ENCODE results near the gene MNT.

Gene MNT

DNA sequence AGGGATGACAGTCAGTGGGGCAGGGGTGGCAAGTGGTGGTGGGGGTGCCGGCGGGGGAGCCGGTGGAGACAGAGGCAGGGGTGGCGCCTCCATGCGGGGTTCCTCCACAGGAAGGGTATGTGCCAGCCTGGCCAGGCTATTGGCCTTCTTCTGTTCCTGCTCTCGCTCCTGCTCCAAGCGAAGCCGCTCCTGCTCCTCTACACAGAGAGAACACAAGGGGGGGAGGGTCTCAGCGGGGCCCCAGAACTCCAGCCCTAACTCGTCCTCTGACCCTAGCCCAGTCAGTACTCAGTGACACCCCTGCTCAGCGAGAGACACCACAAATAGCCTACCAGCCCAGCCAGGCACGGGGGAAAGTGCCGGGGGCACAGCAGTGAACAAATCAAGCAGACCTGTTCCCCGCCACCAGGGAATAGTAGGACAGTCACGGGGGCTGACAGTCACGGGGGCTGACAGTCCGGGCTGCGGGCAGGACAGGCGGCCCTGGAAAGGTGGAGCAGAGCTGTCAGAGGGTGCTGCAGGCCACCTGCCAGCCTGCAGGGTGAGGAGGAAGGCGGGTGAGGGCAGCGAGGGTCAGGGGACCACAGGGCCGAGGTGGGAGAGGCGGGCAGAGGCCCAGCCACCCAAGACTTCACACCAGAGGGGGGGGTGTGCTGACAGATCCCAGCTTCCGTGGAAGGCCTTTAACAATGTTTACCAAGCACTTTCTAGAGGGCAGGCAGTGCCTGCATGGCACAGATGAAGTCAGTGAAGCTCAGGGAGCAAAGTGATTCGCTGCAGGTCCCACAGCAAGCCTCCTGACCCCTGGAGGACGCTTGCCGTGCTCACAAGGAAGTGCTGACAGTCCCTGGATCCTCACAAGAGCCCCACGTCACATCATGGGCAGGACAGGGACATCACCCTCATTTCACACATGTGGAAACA, 5.3 kb downstream of the MNT start:
- DNase-seq: peak; percentile 88

DNA sequence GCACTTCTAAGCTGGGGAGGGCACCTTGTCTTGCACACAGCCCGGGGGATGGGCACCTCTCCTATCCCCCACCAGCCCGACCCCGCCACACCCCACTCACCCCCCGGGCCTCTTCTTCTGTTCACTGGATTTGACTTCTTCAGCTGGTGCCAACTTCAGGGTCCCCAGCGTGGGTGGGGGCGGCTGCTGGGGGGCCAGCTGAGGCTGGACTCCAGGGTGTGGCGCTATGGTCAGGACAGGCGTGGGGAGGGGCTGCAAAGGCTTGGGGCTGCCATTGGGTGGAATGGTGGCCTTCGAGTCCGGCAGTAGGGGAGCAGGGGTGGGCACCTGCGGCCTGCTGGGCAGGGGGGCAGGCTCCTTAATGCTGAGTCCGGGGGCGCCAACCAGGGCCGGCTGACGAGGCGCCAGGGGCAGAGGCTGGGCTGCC, 6.1 kb downstream of the MNT start:
- DNase-seq: no peak

DNA sequence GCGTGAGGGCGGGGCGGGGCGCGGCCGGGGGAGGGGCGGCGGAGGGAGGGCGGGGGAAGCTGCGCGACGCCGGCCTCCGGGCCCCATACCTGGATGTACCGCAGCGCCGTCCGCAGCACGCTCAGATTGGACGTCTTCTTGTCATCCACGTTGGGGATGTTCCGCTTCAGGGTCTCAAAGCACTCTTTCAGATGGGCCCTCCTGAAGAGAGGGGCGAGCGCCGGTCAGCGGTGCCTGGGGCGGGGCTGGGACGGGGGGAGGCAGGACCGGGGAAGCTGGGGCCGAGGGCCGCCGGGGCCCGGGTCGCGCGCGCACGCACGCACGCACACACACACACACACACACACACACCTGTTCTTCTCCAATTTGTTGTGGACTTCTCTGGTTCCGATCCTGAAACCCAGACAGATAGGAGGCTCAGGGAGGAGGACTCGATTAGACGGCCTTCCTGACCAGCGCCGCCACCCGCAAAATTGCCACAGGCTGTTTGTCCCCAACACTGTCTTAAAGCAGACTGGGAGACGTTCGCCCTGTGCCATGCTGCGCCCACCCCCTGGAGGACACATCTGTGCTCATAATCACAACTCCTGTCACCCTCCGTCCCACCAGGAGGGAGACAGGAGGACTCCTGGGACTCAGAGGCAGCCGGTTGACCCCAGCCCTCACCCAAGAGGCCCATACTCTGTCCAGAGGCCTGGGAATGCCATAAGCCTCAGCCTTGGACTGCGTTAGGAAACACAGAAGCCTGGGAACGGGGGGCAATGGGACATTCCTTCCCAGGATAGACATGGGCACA, 6.7 kb downstream of the MNT start:
- peak; percentile 41 for DNase-seq

DNA sequence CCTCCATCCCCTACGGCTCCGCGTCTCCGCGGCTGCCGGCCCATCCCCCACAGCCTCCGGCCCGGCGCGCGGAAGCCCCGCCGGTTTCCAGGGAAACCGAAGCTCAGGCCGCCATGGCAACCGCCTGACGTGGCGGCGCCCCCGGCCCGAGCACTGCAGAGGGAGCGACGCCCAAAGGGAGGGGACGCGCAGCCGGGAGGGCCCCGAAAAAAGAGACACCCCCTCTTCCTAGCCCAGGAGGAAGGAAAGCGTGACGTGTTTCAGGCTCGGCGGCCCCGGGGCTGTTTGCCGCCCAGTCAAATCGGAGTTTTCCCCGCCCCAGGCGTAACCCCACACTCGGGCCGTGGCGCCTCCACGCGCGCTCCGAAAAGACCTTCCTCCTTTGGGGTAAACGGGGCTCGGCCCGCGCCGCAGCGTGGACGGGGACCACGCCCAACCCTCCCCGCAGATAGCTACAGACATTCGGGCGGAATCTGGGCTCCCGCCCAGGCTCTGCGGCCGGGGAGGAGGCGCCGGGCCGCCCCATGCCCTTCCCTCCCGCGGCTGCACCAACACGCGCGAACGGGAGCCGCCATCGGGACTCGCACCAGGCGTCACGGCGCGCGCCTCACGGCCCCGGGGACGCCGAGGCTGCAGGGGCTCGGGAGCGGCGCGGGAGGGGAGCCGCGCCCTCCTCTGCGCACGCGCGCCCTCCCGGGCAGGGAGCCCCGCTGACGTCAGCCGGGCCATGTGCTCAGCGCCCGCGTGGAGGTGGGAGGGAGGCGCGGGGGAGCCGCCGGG, 7.5 kb downstream of the MNT start:
- peak; percentile 94 for DNase-seq

DNA sequence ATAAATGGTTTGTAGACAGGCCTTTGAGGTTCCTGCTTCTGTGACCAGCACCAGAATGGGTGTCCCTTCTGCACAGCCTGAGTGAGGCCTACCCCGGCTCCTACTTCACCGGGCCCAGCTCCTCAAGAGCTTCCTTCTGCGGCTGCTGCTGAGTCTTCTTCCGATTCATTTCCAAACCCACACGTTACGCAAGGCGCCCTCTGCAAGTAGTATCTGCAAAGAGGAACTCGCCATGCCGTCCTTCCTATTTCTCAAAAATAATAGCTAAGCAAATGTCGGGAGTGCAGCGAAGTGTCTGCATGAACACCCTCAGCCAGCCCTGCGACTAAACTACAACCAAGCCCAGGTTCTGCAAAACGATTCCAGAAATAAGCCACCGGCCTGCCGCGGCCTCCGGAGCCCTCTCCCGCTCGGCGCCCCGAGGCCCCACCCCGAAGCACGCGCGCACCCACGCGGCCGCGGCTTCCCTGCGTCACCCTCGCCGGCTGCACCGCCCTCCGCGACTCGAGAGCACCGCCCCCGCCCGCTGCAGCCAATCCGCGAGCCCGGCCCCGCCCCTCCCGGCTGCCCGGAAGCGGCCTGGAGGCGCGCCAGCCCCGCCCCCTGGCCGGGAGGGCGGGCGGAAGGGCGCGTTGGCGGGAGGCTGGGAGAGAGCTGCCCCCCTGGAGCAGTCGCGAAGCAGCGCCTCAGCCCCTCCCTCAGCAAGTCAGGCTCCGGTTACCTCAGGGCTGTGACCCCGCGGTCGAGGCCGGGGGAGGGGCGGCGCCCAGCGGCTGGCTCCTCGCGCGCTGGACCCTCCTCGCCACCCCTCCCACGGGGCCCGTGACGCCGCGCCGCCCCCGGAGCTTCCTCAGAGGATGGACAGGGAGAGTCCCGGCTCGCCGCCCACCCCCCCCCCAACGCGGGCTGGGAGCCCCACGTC, 8.3 kb downstream of the MNT start:
- peak; percentile 96 for DNase-seq

DNA sequence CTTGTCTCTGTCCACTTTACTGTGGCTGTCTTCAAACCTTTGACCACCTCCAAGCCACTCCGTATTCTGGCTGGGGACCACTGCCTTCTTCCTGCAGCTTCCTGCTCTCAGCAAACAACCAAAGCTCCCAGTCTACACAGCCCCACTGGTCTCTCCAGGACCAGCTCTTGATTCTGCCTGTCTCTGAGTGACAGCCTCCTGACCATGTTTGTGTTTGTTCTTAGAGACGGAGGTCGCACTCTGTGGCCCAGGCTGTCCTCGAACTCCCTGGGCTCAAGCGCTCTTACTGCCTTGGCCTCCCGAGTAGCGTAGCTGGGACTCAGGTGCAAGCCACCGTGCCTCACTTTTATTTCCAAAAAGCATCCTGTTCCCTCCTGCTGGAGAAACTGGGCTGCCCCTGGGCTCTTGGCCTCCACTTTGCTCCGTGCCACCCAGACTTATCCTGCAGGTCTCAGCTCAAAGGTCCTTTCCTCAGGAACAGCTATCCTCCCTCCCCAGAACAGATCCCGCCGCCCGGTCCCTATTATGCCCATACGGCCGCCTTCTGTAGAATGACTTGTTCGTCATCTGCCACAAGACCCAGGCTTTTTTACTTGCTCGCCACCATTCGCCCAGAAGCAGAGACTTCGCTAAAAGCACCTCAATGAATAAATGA, 9.1 kb downstream of the MNT start:
- DNase-seq: no peak

DNA sequence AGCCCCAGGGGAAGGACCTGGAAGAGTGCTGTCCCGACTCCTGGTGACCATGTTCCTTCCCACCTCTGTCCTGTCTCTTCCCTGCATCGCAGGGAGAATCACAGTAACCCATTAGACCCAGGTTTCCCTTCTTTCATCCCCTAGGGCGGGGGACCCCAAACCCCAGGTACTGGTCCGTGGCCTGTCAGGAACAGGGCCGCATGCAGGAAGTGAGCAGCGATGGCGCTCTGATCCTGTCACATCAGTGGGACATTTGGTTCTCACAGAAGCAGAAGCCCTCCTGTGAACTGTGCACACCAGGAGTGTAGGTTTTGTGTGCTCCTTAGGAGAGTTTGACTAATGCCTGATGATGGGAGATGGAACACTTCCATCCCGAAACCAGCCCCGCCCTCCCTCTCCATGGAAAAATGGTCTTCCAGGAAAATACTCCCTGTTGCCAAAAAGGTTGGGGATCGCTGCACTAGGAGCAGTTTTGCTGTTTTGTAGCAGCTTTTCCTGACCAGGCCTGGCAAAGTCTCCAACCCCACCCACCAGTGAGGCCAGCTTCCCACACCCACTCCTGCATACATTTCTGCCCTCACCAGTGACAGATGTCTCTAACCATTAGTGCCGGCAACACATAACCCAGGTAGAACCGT, 10.5 kb downstream of the MNT start:
- no peak for DNase-seq

DNA sequence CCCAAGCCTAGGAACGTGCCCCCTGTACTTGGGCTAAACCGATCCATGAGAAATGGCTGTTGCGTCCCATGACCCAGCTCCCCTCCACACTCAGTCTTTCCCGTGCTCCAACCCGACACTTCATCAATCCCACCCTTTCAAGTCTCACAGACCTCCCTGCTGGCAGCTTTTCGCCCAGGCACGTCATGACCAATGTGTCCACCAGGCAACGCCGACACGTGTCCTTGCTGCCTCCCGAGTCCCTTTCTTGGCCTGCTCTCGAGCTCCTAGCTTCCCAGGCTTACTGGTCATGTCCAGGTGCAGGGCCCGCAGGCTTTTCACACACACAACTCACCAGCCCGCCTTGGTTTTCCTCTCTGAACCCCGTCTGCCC, 12.2 kb downstream of the MNT start:
- DNase-seq: peak; percentile 10

DNA sequence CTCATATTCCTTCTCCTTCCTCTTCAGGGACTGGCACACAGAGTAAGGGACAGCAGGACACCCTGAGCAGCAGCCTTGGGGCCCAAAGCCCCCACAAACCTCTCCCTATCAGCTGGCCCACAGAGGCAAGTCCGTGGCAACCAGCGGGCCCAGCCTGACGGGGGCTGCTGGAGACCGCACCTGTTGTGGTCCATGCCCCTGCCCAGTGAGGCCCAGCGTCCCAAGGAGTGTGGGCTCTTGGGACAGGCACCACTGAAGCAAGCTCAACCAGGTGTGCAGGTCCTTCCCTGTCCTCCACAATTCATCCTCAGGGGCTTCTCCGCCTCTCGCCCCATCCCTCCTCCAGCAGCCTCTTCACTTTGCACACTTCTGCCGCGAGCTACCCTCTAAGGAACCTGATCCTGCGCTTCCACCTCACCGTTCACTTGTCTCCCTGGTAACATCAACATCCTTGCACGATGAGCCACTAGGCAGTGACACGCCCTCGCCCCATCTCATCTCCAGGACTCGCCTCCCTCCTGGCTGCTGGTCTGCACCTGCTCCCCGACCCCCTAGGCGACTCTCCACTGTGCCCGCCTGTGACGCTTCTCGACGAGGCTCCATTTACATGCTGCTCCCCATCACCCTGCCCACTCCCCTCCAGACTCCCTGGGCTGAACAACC, 12.7 kb downstream of the MNT start:
- DNase-seq: peak; percentile 12

DNA sequence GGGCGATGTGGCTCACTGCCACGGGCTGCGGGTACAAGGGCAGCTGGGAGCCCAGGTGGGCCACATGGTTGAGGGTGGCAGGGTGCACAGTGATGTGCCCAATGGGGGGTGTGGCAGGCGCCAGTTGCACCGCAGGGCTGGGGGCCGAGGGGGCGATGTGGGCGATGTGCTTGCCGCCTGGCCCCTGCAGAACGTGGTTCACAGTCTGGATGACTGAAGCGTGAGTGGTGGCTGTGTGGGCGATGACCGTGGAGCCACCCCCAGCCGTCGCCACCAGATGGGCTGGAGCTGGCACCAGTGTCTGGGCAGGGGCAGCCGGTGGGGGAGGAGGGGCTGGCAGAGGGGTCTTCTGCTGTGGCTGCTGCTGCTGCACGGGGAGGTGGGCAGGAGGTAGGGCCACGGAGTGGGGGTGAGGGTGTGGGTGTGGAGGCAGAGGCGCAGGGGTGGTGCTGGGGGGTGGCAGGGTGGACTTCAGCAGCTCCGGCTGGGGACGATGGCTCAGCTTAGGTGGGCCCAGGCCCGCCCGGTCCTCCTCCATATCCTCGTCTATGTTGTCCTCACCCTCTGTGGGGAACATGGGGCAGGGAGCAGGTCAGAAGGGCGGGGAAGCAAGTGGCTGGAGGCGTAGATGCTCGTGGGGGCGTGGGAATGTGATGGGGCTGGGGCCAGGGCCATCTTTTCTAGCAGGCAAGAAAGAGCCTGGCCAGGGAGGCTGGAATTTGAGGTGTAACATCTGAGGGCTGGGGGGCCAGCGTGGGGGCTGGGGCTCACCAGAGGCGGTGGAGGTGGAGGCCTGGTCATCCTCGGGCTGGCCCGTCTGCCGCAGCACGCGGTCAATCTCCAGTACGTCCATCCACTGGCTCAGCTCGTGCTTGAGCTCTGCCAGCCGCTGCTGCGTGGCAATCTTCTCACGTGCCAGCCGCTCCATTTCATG, 13.5 kb downstream of the MNT start:
- no peak for DNase-seq

DNA sequence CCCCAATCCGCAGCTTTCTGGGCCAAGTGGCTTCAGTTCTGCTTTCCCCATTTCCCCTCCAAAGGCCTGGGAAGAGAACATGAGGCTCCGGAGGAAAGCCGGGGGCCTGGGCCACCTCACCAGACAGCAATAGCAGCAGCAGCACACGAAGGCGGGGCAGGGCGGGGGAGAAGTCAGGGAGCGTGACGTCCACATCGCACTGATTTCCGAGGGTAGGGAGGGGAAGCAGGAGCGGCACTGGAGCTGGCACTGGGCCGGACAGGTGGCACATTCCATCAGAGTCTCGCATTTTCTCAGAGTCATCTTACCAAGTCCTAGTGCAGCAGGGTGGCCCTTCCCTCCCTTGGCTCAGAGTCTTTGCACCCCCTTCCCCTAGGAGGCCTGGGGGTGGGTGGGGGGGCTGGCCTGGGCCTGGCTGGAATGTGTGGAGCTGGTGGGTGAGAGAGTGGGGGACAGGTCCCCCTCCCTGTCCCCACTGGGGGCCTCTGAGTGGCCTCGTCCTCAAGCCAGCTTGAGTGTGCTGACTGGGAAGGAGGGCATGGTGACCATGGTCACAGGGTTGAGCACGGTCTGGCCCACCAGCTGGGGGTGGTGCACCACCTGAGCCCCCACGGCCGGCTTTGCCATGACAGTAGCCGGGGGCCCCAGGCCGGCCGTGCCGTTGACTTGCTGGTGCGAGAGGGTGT, 14.3 kb downstream of the MNT start:
- no peak for DNase-seq

DNA sequence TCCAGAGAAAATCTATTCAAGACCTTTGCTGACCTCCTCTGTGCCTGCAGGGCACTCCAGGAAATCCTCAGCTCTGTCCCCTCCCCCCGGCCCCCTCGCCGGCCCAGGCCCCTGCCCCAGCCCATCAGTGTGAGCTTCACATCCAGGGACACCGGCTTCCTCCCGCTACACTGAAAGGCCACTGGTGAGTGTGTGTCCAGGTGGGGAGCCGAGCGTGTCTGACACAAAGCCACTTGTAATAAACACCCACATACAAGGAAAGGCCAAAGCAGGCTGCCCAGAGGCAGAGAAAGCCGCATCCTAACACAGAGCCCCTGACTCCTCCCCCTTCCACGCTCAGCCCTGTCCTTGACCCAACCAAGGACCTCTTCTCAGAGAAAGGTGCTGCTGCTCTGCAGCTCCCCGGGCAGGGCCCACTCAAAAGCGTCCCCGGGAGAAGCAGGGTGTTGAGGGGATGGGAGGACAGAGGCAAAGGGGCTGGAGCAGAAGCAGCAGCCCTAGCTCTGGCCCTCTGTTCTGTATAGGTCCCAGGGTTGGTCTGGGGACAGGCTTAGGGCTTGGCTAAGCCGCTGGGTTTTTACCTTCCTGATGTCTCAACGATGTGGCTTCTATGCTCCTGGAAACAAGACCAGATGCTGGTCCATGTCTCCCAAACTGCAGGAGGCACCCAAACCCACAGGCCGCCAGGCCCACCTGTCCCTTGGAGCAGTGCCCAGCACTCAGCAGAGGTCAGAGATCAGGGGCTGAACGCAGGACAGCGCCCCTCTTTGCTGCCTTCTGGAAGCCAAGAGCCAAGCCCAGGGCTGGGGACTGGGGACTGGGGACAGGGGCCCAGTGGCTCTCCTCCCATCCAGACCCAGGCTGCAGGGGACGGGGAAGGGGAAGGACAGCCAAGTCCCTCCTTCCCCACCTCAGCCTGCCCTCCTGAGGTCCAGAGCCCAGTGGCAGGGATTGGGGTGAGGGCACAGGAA, 15.3 kb downstream of the MNT start:
- DNase-seq: no peak

DNA sequence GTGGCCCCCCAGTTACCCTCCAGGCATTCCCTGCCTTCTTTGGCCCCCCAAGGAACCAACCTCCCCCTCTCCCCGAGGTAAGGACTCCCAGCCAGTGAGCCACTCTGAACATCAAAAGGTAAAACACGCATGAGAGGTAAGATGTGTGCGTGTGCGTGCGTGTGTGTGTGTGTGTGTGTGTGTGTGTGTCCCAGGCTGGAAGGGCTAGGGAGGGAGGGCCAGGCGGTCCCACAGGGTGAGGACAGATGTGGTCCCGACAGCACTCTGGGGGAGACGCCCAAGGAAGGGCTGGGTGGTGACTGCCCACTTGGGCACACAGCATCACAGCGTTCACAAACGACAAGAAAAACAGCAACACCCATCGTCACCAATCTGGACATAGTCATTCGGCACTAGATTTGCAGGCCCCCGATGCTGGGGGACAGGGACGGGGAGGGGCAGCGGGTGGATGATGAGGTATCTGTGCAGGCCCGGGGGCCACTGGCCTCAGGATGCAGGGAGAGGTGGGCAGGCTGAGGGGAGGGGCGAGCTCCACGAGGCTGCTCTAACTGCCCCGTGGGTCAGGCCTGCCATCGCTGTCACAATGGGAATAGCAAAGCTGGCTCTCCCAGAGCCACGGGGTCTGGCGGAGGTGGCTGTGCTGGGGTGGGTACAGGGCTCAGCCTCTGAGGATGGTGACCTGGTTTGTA, 16.3 kb downstream of the MNT start:
- DNase-seq: no peak

DNA sequence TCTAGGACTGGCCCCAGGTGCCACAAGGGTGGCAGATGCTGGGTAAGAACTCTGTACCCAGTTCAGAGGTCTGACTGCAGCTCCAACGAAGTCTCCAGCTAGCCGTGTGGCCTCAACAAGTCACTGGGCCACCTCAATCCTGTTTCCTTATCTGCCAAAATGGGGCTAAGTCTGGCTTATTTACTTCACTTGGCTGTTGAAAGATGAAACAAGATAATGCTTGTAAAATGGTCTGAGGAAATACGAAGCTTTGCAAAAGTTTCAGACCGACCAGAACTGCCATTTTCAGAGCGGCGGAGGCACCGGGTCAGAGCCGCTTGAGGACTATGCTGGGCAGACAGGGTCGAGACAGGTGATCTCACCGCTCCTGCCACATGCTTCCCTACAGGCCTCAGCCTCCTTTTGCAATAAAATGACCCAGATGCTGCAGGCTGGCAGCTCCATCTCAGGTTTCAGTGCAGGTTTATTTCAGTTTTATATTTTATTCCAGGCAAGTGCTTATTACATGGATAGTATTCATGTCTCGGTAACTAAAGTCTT, 17.2 kb downstream of the MNT start:
- DNase-seq: no peak

DNA sequence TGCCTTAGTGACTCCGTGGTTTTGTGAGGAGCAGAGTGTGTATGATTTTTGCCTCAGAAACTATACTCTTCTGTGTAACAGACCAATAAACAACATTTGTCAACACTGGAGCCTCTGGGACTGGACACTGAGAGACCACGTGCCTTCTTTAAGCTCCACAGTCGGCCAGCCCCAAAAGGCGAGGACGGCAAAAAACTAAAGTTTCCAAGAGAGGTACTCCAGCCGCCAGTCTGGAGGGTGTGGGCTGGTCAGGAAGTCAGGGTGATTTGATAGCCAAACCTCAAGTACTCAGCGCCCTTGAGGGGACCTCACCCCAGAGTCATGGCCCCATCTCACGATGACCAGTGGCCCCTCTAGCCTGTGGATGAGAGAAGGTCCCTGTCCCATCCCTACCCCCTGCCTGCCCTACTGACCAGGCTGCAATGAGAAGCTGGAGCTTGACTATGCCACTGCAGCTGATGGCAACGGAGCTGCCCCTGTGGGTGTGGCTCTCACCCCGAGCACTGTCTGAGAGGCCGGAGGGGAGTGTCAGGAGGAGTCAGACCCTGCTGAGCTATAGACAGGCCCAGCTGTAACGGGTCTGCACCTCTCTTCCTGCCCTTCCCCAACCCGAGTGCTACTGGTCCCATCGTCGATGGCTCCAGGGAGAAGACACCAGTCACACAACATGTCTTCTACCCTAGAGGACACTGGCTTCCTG, 19.8 kb downstream of the MNT start:
- no peak for DNase-seq
